CD4-positive, alpha-beta T cell treated with Interleukin-15 for 4 hours (primary cell): ENCODE data around the gene ABCA5.
A peak's percentile ranks its signal among the peaks of the same experiment; 100 is the strongest.

Source experiments
- DNase-seq: peaks from one replicate; pipeline ENCODE4 v3.0.0-alpha.2; 2020; ENCODE audit warnings: low spot score

ABCA5 gene

GRCh38 chr17:69254187-69254586, 72.7 kb downstream of the ABCA5 start:
- no peak for DNase-seq

GRCh38 chr17:69250641-69251040, 76.3 kb downstream of the ABCA5 start:
- DNase-seq, result no peak

GRCh38 chr17:69246726-69247375, 80.1 kb downstream of the ABCA5 start:
- peak; percentile 28 for DNase-seq

- DNase-seq, result no peak
Measured at GRCh38 chr17:69246202-69246601, 80.7 kb downstream of the ABCA5 start.

GRCh38 chr17:69245617-69246016, 81.3 kb downstream of the ABCA5 start:
- no peak for DNase-seq

- DNase-seq, result no peak
Measured at GRCh38 chr17:69239611-69240600, 87.0 kb downstream of the ABCA5 start.

- DNase-seq, result no peak
Measured at GRCh38 chr17:69236946-69237345, 90.0 kb downstream of the ABCA5 start.

GRCh38 chr17:69236464-69236863, 90.5 kb downstream of the ABCA5 start:
- DNase-seq, result no peak

- DNase-seq, result peak; percentile 54
Measured at GRCh38 chr17:69235338-69236058, 91.4 kb downstream of the ABCA5 start.

- DNase-seq, result no peak
Measured at GRCh38 chr17:69232650-69233049, 94.3 kb downstream of the ABCA5 start.

- no peak for DNase-seq
Measured at GRCh38 chr17:69231521-69231920, 95.4 kb downstream of the ABCA5 start.

- DNase-seq, result no peak
Measured at GRCh38 chr17:69230939-69231338, 96.0 kb downstream of the ABCA5 start.

GRCh38 chr17:69228576-69228975, 98.4 kb downstream of the ABCA5 start, which contains the start of gene ABCA10:
ABCA10 (minus strand) TSS chr17:69228824; CDS start chr17:69225358, 3,466 bp downstream.
- no peak for DNase-seq

- DNase-seq, result no peak
Measured at GRCh38 chr17:69228018-69228417, 98.9 kb downstream of the ABCA5 start.

- no peak for DNase-seq
Measured at GRCh38 chr17:69227541-69227940, 99.4 kb downstream of the ABCA5 start.

- no peak for DNase-seq
Measured at GRCh38 chr17:69223809-69224208, 103.1 kb downstream of the ABCA5 start.

GRCh38 chr17:69222707-69223258, 104.2 kb downstream of the ABCA5 start:
- DNase-seq, result no peak

- DNase-seq, result no peak
Measured at GRCh38 chr17:69220098-69220497, 106.8 kb downstream of the ABCA5 start.

GRCh38 chr17:69218986-69219385, 107.9 kb downstream of the ABCA5 start:
- DNase-seq, result no peak

GRCh38 chr17:69213059-69213813, 113.7 kb downstream of the ABCA5 start:
- DNase-seq, result no peak

GRCh38 chr17:69208640-69209039, 118.3 kb downstream of the ABCA5 start:
- DNase-seq, result no peak
